ENCODE results near the gene SHISA5.
A peak's percentile ranks its signal among the peaks of the same experiment; 100 is the strongest.

The SHISA5 gene

GRCh38 chr3:48431224-48432029 is 72.5 kb downstream of the SHISA5 start:
- DNase-seq (ENCODE audit: low read depth), result no peak

DNA sequence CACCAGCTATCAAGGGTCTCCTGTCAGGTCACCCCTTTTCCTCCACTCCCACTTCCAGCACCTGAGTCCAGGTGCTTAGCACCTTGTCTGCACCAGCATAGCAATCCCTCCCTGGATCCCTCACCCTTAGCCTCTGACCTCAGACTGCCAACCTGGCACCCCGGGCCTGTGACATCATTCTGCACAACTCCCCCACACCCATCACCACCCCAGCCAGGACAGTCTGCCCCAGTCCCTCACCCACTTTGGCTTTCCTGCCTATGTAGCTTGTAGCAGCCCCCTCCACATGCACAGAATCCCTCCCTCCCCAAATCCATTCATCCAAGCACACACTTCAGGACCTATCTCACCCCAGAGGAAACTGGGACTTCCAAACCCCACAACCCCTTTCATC is 73.3 kb downstream of the SHISA5 start:
- no peak for DNase-seq (ENCODE audit: low read depth)

DNA sequence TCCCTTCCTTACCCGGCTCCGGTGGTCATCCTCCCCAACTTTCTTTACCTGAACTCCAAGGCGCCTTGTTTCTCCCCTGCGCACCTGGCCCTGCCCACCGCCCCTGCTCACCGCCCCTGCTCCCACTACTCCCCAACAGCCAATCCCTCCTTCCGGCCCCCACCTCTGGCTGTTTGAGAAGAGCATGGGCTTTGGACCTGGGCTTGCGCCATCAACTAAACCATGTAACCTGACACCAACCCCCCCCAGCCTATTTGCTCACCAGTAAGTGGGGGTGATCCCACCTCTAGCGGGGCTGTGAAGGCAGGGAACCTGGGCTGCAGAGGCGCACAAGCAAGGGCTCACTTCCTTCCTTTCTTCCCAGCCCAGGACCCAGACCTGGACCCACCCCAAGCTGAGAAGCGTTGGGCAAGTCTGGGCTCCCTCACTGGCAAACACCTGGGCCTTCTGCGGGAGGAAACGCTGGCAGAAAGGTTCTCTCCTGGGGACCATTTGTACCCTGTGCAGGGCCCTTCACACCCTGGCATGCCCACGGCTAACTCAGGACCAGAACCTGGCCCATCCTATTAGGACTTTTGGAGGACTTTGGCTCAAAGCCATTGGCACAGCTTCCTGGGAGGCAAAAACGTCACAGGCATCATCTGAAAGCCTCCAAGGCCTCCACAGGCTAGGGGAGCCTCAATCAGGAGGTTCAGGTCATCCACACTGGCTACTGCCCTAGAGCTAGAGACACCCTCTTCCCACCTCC is 73.8 kb downstream of the SHISA5 start, which contains the start of gene PLXNB1:
TSS of gene PLXNB1 (minus strand) at position 127 of the 748 bp plus-strand sequence. CDS start 5,475 bp downstream, outside the sequence.
- no peak for DNase-seq (ENCODE audit: low read depth)

DNA sequence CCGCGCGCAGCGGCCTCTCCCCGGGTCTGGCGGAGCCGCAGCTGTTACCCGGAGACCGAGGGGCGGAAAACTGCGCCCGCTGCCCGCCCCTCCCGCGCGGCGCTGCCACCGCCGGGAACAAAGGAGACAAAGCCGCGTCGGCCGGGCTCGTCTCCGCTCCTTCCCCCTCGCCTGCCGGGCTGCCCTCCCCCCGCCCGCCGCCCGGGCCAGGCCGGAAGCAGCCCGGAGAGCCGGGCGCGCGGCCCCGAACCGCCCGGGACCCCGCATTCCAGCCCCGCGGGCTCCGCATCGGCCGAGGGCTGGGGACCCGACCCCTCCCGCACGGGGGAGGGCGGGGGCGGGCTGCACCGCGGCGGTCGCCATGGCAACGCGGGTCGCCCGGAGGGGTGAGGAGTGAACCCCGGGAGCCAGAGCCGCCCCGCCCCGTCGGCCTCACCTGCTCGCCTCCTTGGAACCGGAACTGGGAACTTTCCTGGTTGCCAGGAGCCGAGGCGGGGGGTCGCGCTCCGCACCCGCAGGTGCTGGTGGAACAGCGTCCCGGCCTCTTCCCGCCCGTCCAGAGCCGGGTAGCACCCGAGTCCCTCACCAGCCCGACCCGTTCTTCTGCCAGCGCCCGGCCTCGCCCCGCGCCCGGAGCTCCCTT is 74.5 kb downstream of the SHISA5 start:
- peak; percentile 12 for DNase-seq (ENCODE audit: low read depth)

DNA sequence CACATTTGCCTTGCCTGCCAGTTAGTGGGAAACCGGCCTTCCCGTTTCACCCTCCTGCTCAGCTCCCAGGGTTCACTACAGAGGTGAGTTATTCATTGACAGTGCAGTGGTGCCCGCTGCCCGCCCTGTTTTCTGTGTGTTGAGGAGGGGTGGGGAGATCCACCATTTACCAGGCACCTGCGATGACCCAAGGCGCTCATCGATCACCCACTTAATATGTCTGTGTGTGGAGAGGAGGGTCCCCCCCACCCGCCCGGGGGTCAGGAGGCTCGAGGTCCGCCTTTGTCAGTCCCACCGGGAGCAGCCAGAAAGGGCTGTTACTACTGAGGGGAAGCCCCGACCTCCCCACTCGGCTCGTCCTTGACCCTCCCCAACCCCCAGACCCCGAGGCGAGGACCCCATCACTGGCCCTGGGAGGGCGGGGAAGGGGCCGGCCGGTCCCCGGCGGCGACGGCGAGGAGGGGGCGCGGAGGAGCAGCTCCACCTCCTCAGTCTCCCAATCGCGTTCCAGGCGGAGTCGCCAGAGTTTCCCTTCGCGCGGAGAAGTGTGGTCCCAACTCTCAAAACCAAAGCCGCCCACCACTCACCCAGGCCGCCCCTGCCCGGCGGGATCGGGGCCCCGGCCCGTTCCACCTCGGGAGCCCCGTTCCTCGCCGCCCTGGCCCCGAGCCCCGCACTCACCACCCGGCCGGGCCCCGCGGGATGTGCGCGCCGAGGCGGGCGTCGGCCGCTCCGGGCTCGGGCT is 75.2 kb downstream of the SHISA5 start:
- DNase-seq (ENCODE audit: low read depth), result no peak

DNA sequence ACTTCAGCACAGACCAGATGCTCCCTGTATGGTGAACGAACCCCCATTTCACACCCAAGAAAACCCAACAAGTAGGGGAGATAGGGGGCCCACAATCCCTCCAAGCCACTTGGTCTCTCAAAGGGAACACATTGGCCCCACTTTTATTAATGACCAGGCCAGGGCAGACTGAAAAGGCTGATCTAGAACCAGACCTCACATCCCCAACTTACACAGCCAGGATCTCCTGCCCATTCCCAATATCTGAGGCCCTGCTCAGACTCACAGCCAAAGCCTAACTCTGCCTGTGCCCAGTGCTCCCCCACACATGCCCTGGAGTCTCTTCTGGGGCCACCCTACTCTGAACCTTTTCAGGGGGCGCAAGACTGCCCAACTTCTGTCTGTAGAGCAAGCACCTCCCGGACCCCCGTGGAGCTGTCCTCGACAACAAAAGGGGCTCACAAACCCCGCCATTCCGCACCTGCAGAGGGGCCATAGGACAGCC is 75.8 kb downstream of the SHISA5 start:
- no peak for DNase-seq (ENCODE audit: low read depth)

- no peak for DNase-seq (ENCODE audit: low read depth)
Observed at GRCh38 chr3:48427630-48427962, 76.4 kb downstream of the SHISA5 start.

GRCh38 chr3:48426944-48427629 is 76.9 kb downstream of the SHISA5 start:
- no peak for DNase-seq (ENCODE audit: low read depth)

DNA sequence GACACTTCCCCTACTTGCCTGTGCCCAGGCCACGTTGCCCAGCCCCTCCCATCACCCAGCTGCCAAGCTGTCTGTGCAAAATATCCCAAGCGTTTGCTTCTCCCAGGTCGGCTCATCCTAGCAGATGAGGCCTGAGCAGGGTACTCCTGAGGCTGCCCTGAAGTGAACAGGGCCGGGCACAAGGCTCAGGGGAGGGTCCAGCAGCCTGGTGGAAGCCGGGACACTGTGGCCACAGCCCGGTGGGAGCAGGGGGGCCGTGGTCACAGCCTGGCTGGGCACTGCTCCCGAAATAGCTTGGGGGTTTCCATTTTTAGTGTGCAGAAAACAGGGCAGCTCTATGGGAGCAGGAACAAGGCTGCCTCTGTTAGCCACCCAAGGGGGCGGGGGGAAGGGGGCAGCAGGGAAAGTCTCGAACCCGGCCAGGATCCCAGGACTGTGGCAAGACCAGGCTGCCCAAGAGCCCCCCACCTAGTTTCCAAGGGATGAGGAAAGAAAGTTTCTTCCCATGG is 77.5 kb downstream of the SHISA5 start:
- no peak for DNase-seq (ENCODE audit: low read depth)

DNA sequence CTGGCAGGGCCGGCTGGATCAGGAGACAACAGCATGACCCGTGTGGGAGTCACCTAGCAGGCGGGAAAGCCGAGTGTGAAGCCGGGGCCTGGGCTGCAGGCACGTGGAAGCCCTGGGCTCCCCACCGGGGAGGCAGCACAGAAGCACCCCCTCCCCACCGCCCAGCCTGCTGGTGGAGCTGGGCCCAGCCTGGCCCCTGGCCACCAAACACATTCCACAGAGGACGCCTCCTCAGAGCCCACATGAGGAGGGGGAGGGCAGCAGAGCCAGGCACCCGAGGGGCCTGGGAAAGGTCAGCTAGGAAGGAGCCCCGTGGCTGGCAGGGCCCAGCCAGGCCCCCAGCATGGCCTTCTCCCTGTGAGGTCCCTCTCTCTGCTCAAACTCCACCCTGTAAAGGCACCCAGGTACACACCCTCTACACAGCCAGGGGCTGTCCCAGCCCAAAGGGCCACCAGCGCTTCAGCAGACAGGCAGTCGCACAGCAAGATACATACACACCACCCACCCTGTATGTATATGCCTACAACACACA is 78.6 kb downstream of the SHISA5 start:
- DNase-seq (ENCODE audit: low read depth), result no peak

GRCh38 chr3:48423883-48424695 is 79.9 kb downstream of the SHISA5 start:
- no peak for DNase-seq (ENCODE audit: low read depth)

- DNase-seq (ENCODE audit: low read depth), result no peak
Observed at GRCh38 chr3:48423241-48423882, 80.6 kb downstream of the SHISA5 start.

DNA sequence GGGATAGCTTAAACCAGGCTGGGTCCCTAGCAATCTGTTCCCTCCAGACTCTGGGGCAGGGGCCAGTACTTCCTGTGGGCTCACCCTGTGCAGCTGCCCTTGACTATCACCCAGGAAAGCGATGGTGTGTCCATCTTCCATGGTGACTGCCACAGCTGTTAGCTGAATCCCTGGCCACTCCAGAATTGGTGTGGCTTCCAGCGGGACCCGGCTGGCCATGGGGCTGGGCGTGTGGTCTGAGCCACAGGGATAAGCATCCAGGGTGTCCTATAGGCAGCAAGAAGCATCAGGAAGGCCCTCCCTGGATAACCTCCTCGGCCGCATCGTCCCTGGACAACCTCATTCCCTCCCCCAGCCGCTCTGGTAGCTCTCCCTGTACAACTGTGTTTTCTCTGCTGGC is 81.3 kb downstream of the SHISA5 start:
- DNase-seq (ENCODE audit: low read depth), result no peak

GRCh38 chr3:48422272-48422671 is 81.7 kb downstream of the SHISA5 start:
- DNase-seq (ENCODE audit: low read depth), result no peak

DNA sequence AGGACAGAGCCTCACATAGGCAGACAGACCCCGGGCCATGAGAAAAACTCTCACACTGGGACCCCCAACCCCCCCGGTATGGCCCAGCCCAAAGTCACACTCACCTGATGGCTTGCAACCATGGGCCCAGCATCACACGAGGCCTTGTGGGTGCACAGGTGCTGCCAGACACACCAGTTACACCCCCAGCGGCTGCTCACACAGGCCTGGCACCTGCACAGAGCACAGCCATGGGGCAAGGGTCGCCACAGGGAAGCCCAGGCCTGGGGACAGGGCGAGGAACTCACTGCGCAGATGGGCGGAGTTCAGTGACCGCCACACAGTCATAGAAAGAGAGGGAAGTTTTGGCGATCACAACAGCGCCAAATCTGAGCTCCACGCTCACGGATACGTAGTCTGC is 83.4 kb downstream of the SHISA5 start:
- no peak for DNase-seq (ENCODE audit: low read depth)

DNA sequence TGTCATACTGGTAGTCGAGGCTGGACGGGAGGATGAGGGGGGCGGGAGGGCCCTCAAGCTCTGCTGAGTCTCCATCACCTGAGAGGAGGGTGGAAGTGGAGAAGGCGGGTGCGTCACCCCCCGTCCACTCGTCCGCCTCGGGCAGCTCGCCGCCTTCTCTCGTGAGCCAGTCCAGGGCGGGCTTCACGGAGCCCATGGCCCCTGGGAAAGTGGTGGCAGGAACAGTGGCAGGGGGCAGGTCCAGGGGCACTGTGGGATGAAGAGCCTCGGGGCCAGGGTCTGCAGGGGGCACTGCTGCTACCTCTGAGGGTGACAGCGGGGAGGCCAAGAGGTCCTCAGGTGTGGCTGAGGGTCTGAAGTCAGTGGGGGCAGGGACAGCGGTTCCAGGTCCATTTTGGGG is 84.4 kb downstream of the SHISA5 start:
- DNase-seq (ENCODE audit: low read depth), result no peak

- no peak for DNase-seq (ENCODE audit: low read depth)
Observed at GRCh38 chr3:48419149-48419548, 84.8 kb downstream of the SHISA5 start.

DNA sequence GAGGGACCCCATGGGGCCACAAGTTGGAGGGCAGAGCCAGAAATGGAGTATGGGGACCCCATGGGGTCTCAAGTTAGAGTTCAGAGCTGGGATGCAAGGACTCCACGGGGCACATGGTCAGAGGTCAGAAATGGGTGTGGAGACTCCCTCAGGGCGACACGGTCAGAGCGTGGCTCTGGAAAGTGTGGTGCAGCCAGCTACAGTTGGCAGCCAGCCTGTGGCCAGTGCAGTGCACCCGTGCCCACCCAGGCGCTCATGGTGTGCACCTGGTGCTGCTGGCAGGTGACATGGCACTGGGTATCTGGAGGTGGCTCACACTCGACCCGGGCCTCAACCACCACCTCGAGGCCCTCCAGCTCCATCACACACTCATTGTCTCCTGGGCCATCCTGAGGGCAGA is 85.3 kb downstream of the SHISA5 start:
- DNase-seq (ENCODE audit: low read depth), result no peak

GRCh38 chr3:48418140-48418539 is 85.8 kb downstream of the SHISA5 start:
- no peak for DNase-seq (ENCODE audit: low read depth)
